Muscle of arm (tissue), 12 donors: ENCODE data around the gene TTC12. TPM values are rescaled to one million over a fixed set of nuclear protein-coding genes. Genes with fewer than 3 reads are reported as not detected.
"Not testable (repeated sequence)": the region's sequence is repeated elsewhere in the genome, so short reads cannot be mapped to it uniquely, and the experiment has no call there.

ENCODE experiments used
- DNase-seq: peaks from one replicate; pipeline ENCODE4 v3.0.0-alpha.2; 2013
- polyA plus RNA-seq, 12 donors: library from polyadenylated mRNA; unstranded; fragments of 120-200 nt; gene quantifications; one replicate each; pipeline ENCODE4 v1.2.1, GENCODE V29; 2013; ENCODE audit not compliant: insufficient read length in 12 of 12

TTC12 gene
- polyA plus RNA-seq, 12 donors = 7.1 to 18.8 (median 9.8) TPM; not detected in 1

DNA sequence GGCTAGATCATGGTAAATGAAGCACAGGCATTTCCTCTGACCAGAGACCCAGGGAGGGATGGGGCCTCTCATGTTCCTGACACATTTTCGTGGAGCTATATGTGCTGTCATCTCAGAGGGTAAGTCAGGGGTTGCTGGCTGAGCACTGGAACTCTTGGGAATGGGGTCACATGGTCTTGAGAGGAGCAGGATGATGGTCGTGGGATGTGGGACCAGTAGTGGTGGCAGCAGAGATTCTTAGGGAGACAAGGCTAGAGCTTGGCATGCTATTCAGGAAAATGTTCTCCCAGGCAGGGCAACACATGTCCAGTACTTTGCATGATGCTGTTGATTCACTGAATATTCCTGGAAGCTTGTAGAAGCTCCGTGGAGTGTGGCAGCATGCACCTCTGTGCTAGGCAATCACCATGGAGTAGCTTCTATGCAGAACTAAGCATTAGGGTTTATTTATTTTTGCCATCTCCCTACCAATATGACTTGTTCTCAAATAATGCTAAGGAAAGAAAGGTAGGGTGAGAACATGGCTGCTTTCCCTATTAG is 31.4 kb upstream of the TTC12 start:
- DNase-seq = no peak

GRCh38 chr11:113283881-113284280 is 30.5 kb upstream of the TTC12 start:
- DNase-seq = no peak

DNA sequence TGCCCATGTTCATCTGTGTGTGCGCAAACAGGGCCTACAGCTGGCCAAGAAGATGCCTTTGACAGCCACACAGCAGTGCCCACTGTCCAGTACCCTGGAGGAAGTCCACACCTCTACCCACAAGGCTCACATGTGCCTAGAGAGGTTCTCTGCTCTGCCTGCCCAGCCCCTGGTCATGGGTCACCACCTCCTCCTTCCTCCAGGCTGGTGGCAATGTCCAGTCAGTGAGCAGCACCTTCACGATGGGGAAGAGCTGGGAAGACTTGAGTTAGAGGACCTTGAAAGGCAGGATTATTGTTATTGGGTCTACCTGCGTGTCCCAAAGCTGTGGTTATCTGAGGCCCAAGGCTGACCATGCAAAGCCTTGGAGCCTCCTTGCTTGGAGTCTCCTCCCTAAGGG is 28.4 kb upstream of the TTC12 start:
- DNase-seq = no peak

- peak; percentile 55 for DNase-seq
Observed at GRCh38 chr11:113286509-113287497, 27.6 kb upstream of the TTC12 start.

DNA sequence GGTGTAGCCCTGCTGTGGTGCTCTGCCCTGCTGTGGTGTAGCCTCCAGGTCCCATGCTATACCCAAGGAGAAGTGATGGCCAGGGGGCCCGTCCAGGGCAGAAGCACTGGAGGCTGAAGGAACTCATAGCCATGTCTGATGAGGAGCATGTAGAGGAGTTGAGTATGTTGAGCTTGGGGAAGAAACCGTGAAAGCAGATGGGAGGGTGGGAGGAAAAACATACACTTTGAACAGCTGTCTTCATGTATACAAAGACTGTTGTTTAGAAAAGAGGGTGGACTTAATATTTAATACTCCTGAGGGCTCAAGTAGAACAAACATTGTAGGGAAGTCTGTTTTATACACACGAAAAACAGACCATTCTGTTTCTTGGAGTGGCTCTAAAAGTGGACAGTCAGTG is 26.6 kb upstream of the TTC12 start:
- DNase-seq = no peak

- no peak for DNase-seq
Observed at GRCh38 chr11:113288286-113288863, 26.0 kb upstream of the TTC12 start.

GRCh38 chr11:113289431-113290187 is 24.8 kb upstream of the TTC12 start:
- peak; percentile 57 for DNase-seq

DNA sequence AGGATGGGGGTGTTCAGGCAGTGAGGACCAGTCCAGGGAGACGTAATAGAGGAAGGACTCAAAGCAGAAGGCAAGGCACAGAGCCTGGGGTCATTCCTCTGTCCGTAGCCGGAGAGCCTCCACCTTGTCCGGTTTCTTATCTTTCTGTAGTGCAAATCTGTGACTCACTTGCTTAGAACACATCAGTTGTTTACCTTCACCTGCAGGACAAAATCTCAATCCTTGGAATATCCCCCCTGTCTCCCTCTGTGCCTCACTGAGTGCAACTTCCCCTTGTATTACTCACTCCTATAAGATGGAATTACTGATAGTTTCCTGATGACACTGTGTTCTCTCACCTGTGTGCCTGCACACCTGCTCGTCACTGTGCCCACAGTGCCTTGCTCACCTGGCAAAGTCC is 20.4 kb upstream of the TTC12 start:
- DNase-seq = no peak

- DNase-seq = no peak
Observed at GRCh38 chr11:113295993-113296392, 18.4 kb upstream of the TTC12 start.

DNA sequence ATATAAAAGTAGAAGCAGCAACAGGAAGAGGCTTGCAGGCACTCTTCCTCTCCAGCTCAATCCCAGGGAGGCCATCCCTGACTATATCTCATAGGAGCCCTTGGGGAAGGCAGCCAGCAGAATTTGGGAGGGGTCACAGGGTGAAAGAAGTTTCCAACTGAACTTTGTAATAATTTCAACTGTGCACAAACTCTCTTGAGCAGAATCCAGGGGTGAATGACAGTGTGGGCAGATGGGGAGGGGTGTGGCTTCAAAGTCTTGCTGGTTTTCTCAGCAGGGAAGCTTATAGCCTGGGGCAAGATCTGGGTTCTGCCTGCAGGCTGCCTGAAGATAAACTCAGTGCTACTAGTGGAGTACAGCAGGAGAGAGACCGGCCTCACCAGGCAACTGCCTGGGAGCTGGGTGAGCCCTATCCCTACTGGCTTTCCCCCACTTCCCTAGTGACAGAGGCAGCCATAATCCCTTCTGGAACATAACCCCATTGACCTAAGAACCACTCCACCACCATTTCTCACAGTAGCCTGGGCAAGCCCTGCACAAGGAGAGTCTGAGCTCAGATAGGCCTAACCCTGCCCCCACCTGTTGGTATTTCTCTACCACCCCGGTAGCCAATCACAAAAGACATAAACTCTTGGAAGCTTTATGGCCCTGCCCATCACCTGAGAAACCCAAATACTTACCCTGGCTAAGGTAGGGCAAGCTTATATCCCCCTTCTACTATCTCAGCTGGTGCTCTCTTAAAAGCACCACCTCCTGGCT is 17.8 kb upstream of the TTC12 start:
- no peak for DNase-seq

GRCh38 chr11:113298496-113298895 is 15.9 kb upstream of the TTC12 start:
- DNase-seq = not testable (repeated sequence)

DNA sequence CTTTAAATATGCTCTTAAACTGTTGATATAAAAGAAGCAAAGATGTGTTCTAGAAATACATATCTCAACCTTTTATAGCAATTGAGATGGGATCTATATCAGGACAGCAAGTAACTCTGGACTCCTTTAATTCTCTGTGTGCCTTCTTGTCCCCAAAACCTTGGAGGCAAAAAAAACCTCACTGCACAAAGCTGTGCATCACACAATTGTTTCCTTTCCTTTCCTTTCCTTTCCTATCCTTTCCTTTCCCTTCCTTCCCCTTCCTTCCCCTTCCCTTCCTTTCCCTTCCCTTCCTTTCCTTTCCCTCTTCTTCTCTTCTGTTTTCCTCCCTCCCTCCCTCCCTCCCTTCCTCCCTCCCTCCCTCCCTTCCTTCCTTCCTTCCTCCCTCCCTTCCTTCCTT is 9.5 kb upstream of the TTC12 start:
- DNase-seq = no peak

GRCh38 chr11:113305440-113306336 is 8.7 kb upstream of the TTC12 start:
- peak; percentile 54 for DNase-seq

DNA sequence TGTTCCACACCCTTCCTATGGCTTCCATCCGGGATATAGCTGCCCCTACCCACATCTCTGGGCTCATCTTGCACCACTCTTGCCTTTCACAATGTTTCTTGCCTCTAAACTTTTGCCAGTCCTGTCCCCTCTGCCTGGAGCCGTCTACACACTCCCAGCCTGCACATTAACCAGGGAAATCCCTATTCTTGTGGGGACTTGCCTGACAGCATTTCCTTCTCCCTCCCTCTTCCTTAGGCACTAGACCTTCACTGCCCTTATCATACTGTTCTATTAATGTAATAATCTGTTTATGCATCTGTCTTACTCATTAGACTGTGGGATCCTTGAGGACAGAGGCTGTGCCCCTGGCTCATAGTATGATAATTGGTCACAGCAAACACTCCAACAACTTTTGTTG is 5.8 kb upstream of the TTC12 start:
- no peak for DNase-seq

GRCh38 chr11:113311536-113311935 is 2.8 kb upstream of the TTC12 start:
- no peak for DNase-seq

GRCh38 chr11:113313601-113314000 is 782 bp upstream of the TTC12 start:
- DNase-seq = no peak

DNA sequence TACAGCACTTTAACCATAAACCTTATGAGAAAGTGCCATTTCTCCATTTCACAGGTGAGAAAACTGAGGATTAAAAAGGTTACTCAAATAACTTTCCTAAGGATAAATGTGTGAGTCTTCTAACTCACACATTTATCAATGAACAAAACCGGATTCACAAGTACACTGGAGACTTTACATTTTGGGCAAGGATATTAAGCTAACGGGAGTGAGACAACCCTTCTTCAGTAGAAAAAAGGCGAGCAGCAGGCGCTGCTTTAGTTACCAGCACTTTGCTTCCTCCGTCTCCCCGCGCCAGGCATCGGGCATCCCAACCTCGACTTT is 356 bp upstream of the TTC12 start:
- no peak for DNase-seq

GRCh38 chr11:113315811-113316210 is 1.4 kb downstream of the TTC12 start:
- no peak for DNase-seq

DNA sequence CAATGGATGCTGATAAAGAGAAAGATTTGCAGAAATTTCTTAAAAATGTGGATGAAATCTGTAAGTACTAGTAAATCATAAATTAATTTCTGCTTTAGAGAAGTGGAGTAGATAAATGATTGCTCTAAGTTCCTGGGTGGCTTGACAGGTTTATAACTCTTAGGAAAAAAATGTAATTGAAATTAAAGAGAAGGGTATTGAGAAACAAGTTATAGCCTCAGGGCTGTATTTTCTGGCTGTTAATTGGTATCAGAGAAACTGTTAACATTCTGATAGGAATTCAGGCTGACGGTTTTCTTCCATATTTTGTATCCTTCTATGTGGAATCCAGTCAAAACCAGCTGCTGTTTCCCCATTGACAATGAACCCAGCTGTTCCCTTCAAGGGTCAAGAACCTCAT is 1.9 kb downstream of the TTC12 start:
- DNase-seq = no peak

- DNase-seq = no peak
Observed at GRCh38 chr11:113317339-113317738, 3.0 kb downstream of the TTC12 start.

DNA sequence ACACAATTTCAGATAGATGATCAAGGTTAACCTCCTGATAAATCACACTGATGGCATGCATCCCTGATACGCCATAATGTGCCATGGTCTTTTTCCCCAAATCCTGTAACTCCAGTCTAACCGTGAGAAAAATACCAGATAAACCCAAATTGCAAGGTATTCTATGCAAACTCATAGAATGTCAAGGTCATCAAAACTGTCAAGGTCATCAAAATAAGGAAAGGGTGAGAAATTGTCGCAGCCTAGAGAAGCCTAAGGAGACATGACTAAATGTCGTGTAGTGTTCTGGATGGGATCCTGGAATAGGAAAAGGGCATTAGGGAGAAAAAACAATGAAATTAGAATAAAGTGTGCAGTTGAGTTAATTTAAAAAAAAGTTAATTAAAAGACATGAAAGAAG is 4.7 kb downstream of the TTC12 start:
- DNase-seq = no peak
